Pancreas (tissue), 10 donors: ENCODE results near the gene DTL. TPM values are rescaled to one million over a fixed set of nuclear protein-coding genes. Genes with fewer than 3 reads are reported as not detected.
A peak's percentile ranks its signal among the peaks of the same experiment; 100 is the strongest.

Source experiments
- ATAC-seq, 4 donors: fragments of 200-7000 bp; cut with Tn5 transposase; one replicate each; pipeline versions ENCODE4 v1.8.0 to v1.9.1; 2020; ENCODE audit warnings: mild to moderate bottlenecking in 4 of 4, moderate library complexity in 4 of 4
- DNase-seq, 6 donors: peaks; one replicate each; pipeline ENCODE4 v3.0.0-alpha.2; 2020
- FAIRE-seq: peaks from 2 replicates; lab custom pipeline; 2012; peaks lifted over from hg19 to GRCh38; lab: Jason Lieb, UNC
- H3K27ac ChIP-seq, 4 donors: fragments of 200-600 bp; sonication (generic); 1 replicate in 3 of 4; 2 replicates in 1 of 4; pipeline versions ENCODE4 v1.5.0 to v1.8.0; 2020
- H3K27me3 ChIP-seq, 4 donors: fragments of 200-600 bp; one replicate each; pipeline ENCODE4 v1.8.0; 2021
- H3K36me3 ChIP-seq, 3 donors: fragments of 200-600 bp; sonication (generic) in 1 of 3; one replicate each; pipeline versions ENCODE4 v1.5.0 to v1.8.0; 2020 to 2021
- H3K4me1 ChIP-seq, 3 donors: fragments of 200-600 bp; one replicate each; pipeline ENCODE4 v1.8.0; 2021
- H3K4me3 ChIP-seq, 4 donors: fragments of 200-600 bp; sonication (generic) in 2 of 4; one replicate each; pipeline versions ENCODE4 v1.5.0 to v1.8.0; 2020 to 2021
- H3K9me3 ChIP-seq, 4 donors: fragments of 200-600 bp; one replicate each; pipeline ENCODE4 v1.8.0; 2021
- CTCF ChIP-seq, 4 donors: fragments of 200-600 bp; sonication (generic) in 3 of 4; IDR thresholded peaks; one replicate each; pipeline versions ENCODE4 v1.5.0 to v1.8.0; 2021; ENCODE audit warnings: antibody characterized with exemption in 4 of 4
- WGBS, 2 donors: extraction: QIAGEN DNeasy Blood & Tissue Kit; methylation state at CpG; one replicate each; pipeline ENCODE4 v1.1.7; 2013; 5-methylcytosine and 5-hydroxymethylcytosine counted together
- intact Hi-C, 3 donors: fragments of 100-400 bp; cut with DNase I; formaldehyde crosslinking; loops; one replicate each; pipeline versions ENCODE4 v1.11.1 to v1.14.2; 2022
- polyA plus RNA-seq, 2 donors: library from polyadenylated mRNA; stranded (reverse); fragments of 200-250 nt; gene quantifications; one replicate each; pipeline ENCODE4 v1.2.3, GENCODE V29; 2013
- total RNA-seq, 6 donors: library from RNA; stranded (reverse); fragmentation: NEBNext Ultra II Directional in 4 of 6; extraction: Animal tissue kit (Norgen Biotek cat#: 25700) in 4 of 6; gene quantifications; one replicate each; pipeline versions ENCODE4 v1.2.1 to v1.2.4, GENCODE V29; 2021 to 2023
- donor health status: healthy with polysubstance abuse.
- donor health status: DM: no; HTN: no; CAD: no; lungs with moderate emphysema.
- donor health status: DM: no; HTN: no; CAD: no.
- donor health status: control.
- donor health status: control.
- donor health status: Bipolar disorder and iron deficiency.
- donor health status: DM: yes; HTN: yes; CAD: no.
- donor health status: DM: no; HTN: no; CAD: no.
- donor health status: DM: no; HTN: no; CAD: no.
- donor health status: DM: yes; HTN: yes; CAD: no.

DTL gene
- total and polyA plus RNA-seq, 8 donors, result 0.05 to 1.1 (median 0.49) TPM

- no peaks in the 10 kb centered on the region for H3K36me3 ChIP-seq
- no peak overlapping the region for H3K4me3 ChIP-seq
- 98 to 100% methylated on average over 2 of the region's 2 CpGs for WGBS, 2 donors
- intact Hi-C loops, result no loop called here
- H3K27ac ChIP-seq, result no peak overlapping the region
- FAIRE-seq, result no peak
- H3K27me3 ChIP-seq, result no peaks in the 10 kb centered on the region
- no peak for ATAC-seq
- no peak for DNase-seq
- TF ChIP-seq CTCF (IDR thresholded peaks at IDR 0.05), result no peak
- peaks cover 0 to 5% (median 0%) of the 10 kb centered on the region in 3 donors for H3K4me1 ChIP-seq
- no peaks in the 10 kb centered on the region for H3K9me3 ChIP-seq
These were observed 107.5 kb downstream of the DTL start for GRCh38 chr1:212142883-212143530.

- Histone ChIP-seq H3K4me1 (peaks cover 0 to 5% (median 0%) of the 10 kb centered on the region in 3 donors), H3K36me3 (no peaks in the 10 kb centered on the region), H3K27me3 (no peaks in the 10 kb centered on the region), H3K9me3 (no peaks in the 10 kb centered on the region), H3K27ac (peak overlapping the region in 2 of 4 donors; percentile 8 to 22), H3K4me3 (no peak overlapping the region)
- 53 to 57% methylated on average over 7 of the region's 7 CpGs for WGBS, 2 donors
- TF ChIP-seq CTCF (IDR thresholded peaks at IDR 0.05), result no peak
- DNase-seq (peak in 2 of 6 donors; percentile 21 to 25), FAIRE-seq (no peak), ATAC-seq (peak; percentile 85 to 96 (median 91))
- intact Hi-C loops, result no loop called here
These were observed 112.1 kb downstream of the DTL start for GRCh38 chr1:212147581-212148033.

GRCh38 chr1:212149566-212149965, 114.0 kb downstream of the DTL start:
- Histone ChIP-seq H3K4me3 (no peak overlapping the region), H3K27ac (no peak overlapping the region), H3K27me3 (no peaks in the 10 kb centered on the region), H3K9me3 (no peaks in the 10 kb centered on the region), H3K4me1 (peaks cover 0 to 5% (median 0%) of the 10 kb centered on the region in 3 donors), H3K36me3 (no peaks in the 10 kb centered on the region)
- ATAC-seq (no peak), FAIRE-seq (no peak), DNase-seq (no peak)
- intact Hi-C loops, result no loop called here
- WGBS, 2 donors, result 79 to 82% methylated on average over 4 of the region's 4 CpGs
- TF ChIP-seq CTCF (IDR thresholded peaks at IDR 0.05), result no peak

GRCh38 chr1:212152308-212152693, 116.8 kb downstream of the DTL start:
- H3K9me3 ChIP-seq, result no peaks in the 10 kb centered on the region
- peaks cover 0 to 3% (median 0%) of the 10 kb centered on the region in 3 donors for H3K4me1 ChIP-seq
- 47 to 55% methylated on average over 2 of the region's 2 CpGs for WGBS, 2 donors
- TF ChIP-seq CTCF (IDR thresholded peaks at IDR 0.05), result no peak
- no peak for FAIRE-seq
- no peaks in the 10 kb centered on the region for H3K36me3 ChIP-seq
- H3K4me3 ChIP-seq, result no peak overlapping the region
- H3K27me3 ChIP-seq, result no peaks in the 10 kb centered on the region
- no peak for DNase-seq
- intact Hi-C loops, result no loop called here
- no peak overlapping the region for H3K27ac ChIP-seq
- no peak for ATAC-seq

- Histone ChIP-seq H3K27me3 (no peaks in the 10 kb centered on the region), H3K4me3 (no peak overlapping the region), H3K27ac (no peak overlapping the region), H3K4me1 (no peaks in the 10 kb centered on the region), H3K9me3 (no peaks in the 10 kb centered on the region), H3K36me3 (no peaks in the 10 kb centered on the region)
- 96 to 99% methylated on average over 4 of the region's 4 CpGs for WGBS, 2 donors
- ATAC-seq (no peak), FAIRE-seq (no peak), DNase-seq (no peak)
- TF ChIP-seq CTCF (IDR thresholded peaks at IDR 0.05), result no peak
- intact Hi-C loops, result no loop called here
These were observed 117.3 kb downstream of the DTL start for GRCh38 chr1:212152869-212153268.
